Mesenchymal stem cell (in vitro differentiated cells and primary cell): ENCODE results near the gene HIVEP1.

Source experiments
- DNase-seq: peaks from one replicate; pipeline ENCODE4 v3.0.0-alpha.2; 2013
- H2AFZ ChIP-seq: one replicate; pipeline ENCODE4 v1.6.1; 2013; ENCODE audit warnings: low read depth, mild to moderate bottlenecking, control low read depth, inconsistent platforms, low read length, moderate library complexity
- H2AK5ac ChIP-seq: 2 replicates; pipeline ENCODE4 v1.6.1; 2013; ENCODE audit warnings: low read length, moderate library complexity, mild to moderate bottlenecking, inconsistent platforms; ENCODE audit not compliant: severe bottlenecking
- H2BK120ac ChIP-seq: one replicate; pipeline ENCODE4 v1.6.1; 2013; ENCODE audit warnings: low read depth, mild to moderate bottlenecking, inconsistent platforms, low read length, moderate library complexity
- H2BK12ac ChIP-seq, 2 experiments: one replicate each; pipeline ENCODE4 v1.6.1; 2013; ENCODE audit warnings: inconsistent platforms in 2 of 2, low read length in 2 of 2, mild to moderate bottlenecking in 2 of 2, moderate library complexity in 2 of 2, control low read depth in 1 of 2
- H2BK15ac ChIP-seq: one replicate; pipeline ENCODE4 v1.6.1; 2013; ENCODE audit warnings: mild to moderate bottlenecking, low read depth, inconsistent platforms; ENCODE audit not compliant: poor library complexity, severe bottlenecking
- H2BK5ac ChIP-seq: 2 replicates; pipeline ENCODE4 v1.6.1; 2013; ENCODE audit warnings: low read depth, mild to moderate bottlenecking, low read length, control low read depth, inconsistent platforms; ENCODE audit not compliant: poor library complexity, severe bottlenecking
- H3K14ac ChIP-seq, 2 experiments: one replicate each; pipeline ENCODE4 v1.6.1; 2013; ENCODE audit warnings: inconsistent platforms in 2 of 2, low read length in 2 of 2, control low read depth in 1 of 2, mild to moderate bottlenecking in 1 of 2, moderate library complexity in 1 of 2
- H3K18ac ChIP-seq, 2 experiments: one replicate each; pipeline ENCODE4 v1.6.1; 2013; ENCODE audit warnings: inconsistent platforms in 2 of 2, low read length in 2 of 2, control low read depth in 1 of 2, low read depth in 1 of 2, mild to moderate bottlenecking in 1 of 2
- H3K23ac ChIP-seq, 2 experiments: one replicate each; pipeline ENCODE4 v1.6.1; 2013; ENCODE audit warnings: inconsistent platforms in 2 of 2, low read length in 2 of 2, mild to moderate bottlenecking in 2 of 2, moderate library complexity in 2 of 2, control low read depth in 1 of 2
- H3K27ac ChIP-seq: 2 replicates; pipeline ENCODE4 v1.5.1; 2013; ENCODE audit warnings: mild to moderate bottlenecking, moderate library complexity, low read length, control low read depth, inconsistent platforms; ENCODE audit not compliant: poor library complexity, severe bottlenecking
- H3K27me3 ChIP-seq, 2 experiments: 2 replicates each; pipeline versions ENCODE4 v1.6.1 to v1.7.0; 2013; ENCODE audit warnings: low read length in 2 of 2, mild to moderate bottlenecking in 2 of 2, moderate library complexity in 2 of 2, control low read depth in 1 of 2, inconsistent platforms in 1 of 2; ENCODE audit not compliant: control insufficient read depth in 1 of 2, insufficient read depth in 1 of 2
- H3K36me3 ChIP-seq, 2 experiments: 2 replicates each; pipeline versions ENCODE4 v1.6.1 to v1.7.0; 2013; ENCODE audit warnings: low read length in 2 of 2, control low read depth in 1 of 2, inconsistent platforms in 1 of 2, low read depth in 1 of 2, mild to moderate bottlenecking in 1 of 2; ENCODE audit not compliant: insufficient read depth in 2 of 2, control insufficient read depth in 1 of 2
- H3K4ac ChIP-seq, 2 experiments: one replicate each; pipeline ENCODE4 v1.6.1; 2013; ENCODE audit warnings: inconsistent platforms in 2 of 2, low read length in 2 of 2, mild to moderate bottlenecking in 2 of 2, moderate library complexity in 2 of 2, control low read depth in 1 of 2, low read depth in 1 of 2
- H3K4me1 ChIP-seq: 2 replicates; pipeline ENCODE4 v1.6.1; 2013; ENCODE audit warnings: low read depth, low read length, control low read depth; ENCODE audit not compliant: control insufficient read depth, insufficient read depth
- H3K4me2 ChIP-seq: 2 replicates; pipeline ENCODE4 v1.6.1; 2013; ENCODE audit warnings: low read length, mild to moderate bottlenecking, inconsistent platforms; ENCODE audit not compliant: poor library complexity, severe bottlenecking
- H3K4me3 ChIP-seq, 2 experiments: 2 replicates each; pipeline versions ENCODE4 v1.5.1 to v1.7.0; 2013; ENCODE audit warnings: low read length in 2 of 2, mild to moderate bottlenecking in 2 of 2, control low read depth in 1 of 2, low read depth in 1 of 2; ENCODE audit not compliant: insufficient read depth in 1 of 2
- H3K79me1 ChIP-seq: replicated peaks from 2 replicates; pipeline ENCODE4 v1.6.1; 2013; ENCODE audit warnings: mild to moderate bottlenecking, control low read depth, low read length, inconsistent platforms; ENCODE audit not compliant: poor library complexity, severe bottlenecking
- H3K9ac ChIP-seq: 2 replicates; pipeline ENCODE4 v1.7.0; 2013; ENCODE audit warnings: mild to moderate bottlenecking, low read length, moderate library complexity
- H3K9me3 ChIP-seq: 2 replicates; pipeline ENCODE4 v1.7.0; 2013; ENCODE audit warnings: mild to moderate bottlenecking, low read length; ENCODE audit not compliant: control insufficient read depth
- H4K8ac ChIP-seq: one replicate; pipeline ENCODE4 v1.6.1; 2013; ENCODE audit warnings: inconsistent platforms, mild to moderate bottlenecking, low read length, moderate library complexity
- H4K91ac ChIP-seq: one replicate; pipeline ENCODE4 v1.6.1; 2013; ENCODE audit warnings: mild to moderate bottlenecking, low read length, inconsistent platforms
- WGBS: methylation state at CpG from one replicate; pipeline ENCODE4 v1.1.7; 2013; ENCODE audit warnings: mixed read lengths; 5-methylcytosine and 5-hydroxymethylcytosine counted together

HIVEP1 gene

GRCh38 chr6:12190252-12190651 lies 178.1 kb downstream of the HIVEP1 start:
- H3K4me3 ChIP-seq: no peak overlapping the region

GRCh38 chr6:12196326-12196936 lies 184.3 kb downstream of the HIVEP1 start:
- H4K8ac ChIP-seq: no peak overlapping the region
- no peaks in the 10 kb centered on the region for H3K4me1 ChIP-seq
- H2AFZ ChIP-seq: no peak overlapping the region
- no peak overlapping the region for H3K4ac ChIP-seq
- no peaks in the 10 kb centered on the region for H3K36me3 ChIP-seq
- H3K18ac ChIP-seq: no peak overlapping the region
- H2BK120ac ChIP-seq: no peak overlapping the region
- H2BK12ac ChIP-seq: no peak overlapping the region
- 71% methylated on average over 4 of the region's 6 CpGs for WGBS
- DNase-seq: peak; percentile 22
- no peak overlapping the region for H2AK5ac ChIP-seq
- H4K91ac ChIP-seq: no peak overlapping the region
- H2BK5ac ChIP-seq: no peak overlapping the region
- peak overlapping the region; percentile 57 for H3K27ac ChIP-seq
- no peak overlapping the region for H3K14ac ChIP-seq
- no peak overlapping the region for H3K23ac ChIP-seq
- H3K27me3 ChIP-seq: no peaks in the 10 kb centered on the region
- H3K4me3 ChIP-seq: no peak overlapping the region
- no peaks in the 10 kb centered on the region for H3K9me3 ChIP-seq
- no peak overlapping the region for H3K4me2 ChIP-seq
- no peaks in the 10 kb centered on the region for H3K79me1 ChIP-seq
- H3K9ac ChIP-seq: no peak overlapping the region
- H2BK15ac ChIP-seq: no peak overlapping the region

More at GRCh38 chr6:12190252-12190651, 178.1 kb downstream of the HIVEP1 start:
- no peaks in the 10 kb centered on the region for H3K9me3 ChIP-seq
- no peak overlapping the region for H3K18ac ChIP-seq
- H4K91ac ChIP-seq: no peak overlapping the region
- no peak overlapping the region for H3K4me2 ChIP-seq
- H3K79me1 ChIP-seq: no peaks in the 10 kb centered on the region
- H3K4me1 ChIP-seq: no peaks in the 10 kb centered on the region
- H3K27ac ChIP-seq: no peak overlapping the region
- no peak overlapping the region for H3K23ac ChIP-seq
- DNase-seq: no peak
- H3K27me3 ChIP-seq: no peaks in the 10 kb centered on the region
- no peak overlapping the region for H3K4ac ChIP-seq
- no peak overlapping the region for H2BK12ac ChIP-seq
- H2BK120ac ChIP-seq: no peak overlapping the region
- no peak overlapping the region for H2BK15ac ChIP-seq
- H3K36me3 ChIP-seq: no peaks in the 10 kb centered on the region
- WGBS: 83% methylated on average over 7 of the region's 7 CpGs
- no peak overlapping the region for H3K9ac ChIP-seq
- no peak overlapping the region for H2AK5ac ChIP-seq
- H2AFZ ChIP-seq: no peak overlapping the region
- H4K8ac ChIP-seq: no peak overlapping the region
- H3K14ac ChIP-seq: no peak overlapping the region
- no peak overlapping the region for H2BK5ac ChIP-seq

GRCh38 chr6:12198851-12199250 lies 186.7 kb downstream of the HIVEP1 start:
- no peaks in the 10 kb centered on the region for H3K79me1 ChIP-seq
- H2BK15ac ChIP-seq: no peak overlapping the region
- H3K4me1 ChIP-seq: peaks cover 1% of the 10 kb centered on the region
- peak overlapping the region; percentile 83 for H2AK5ac ChIP-seq
- H2BK12ac ChIP-seq: no peak overlapping the region
- H3K27me3 ChIP-seq: no peaks in the 10 kb centered on the region
- no peak for DNase-seq
- H3K18ac ChIP-seq: no peak overlapping the region
- H3K9me3 ChIP-seq: no peaks in the 10 kb centered on the region
- no peak overlapping the region for H4K8ac ChIP-seq
- H2BK5ac ChIP-seq: no peak overlapping the region
- H3K4ac ChIP-seq: no peak overlapping the region
- no peak overlapping the region for H3K4me2 ChIP-seq
- no peaks in the 10 kb centered on the region for H3K36me3 ChIP-seq
- H3K14ac ChIP-seq: no peak overlapping the region
- no peak overlapping the region for H4K91ac ChIP-seq
- H3K4me3 ChIP-seq: no peak overlapping the region
- H2BK120ac ChIP-seq: no peak overlapping the region
- H3K27ac ChIP-seq: no peak overlapping the region
- 92% methylated on average over 3 of the region's 3 CpGs for WGBS
- H3K9ac ChIP-seq: no peak overlapping the region
- no peak overlapping the region for H2AFZ ChIP-seq
- no peak overlapping the region for H3K23ac ChIP-seq

- Histone ChIP-seq H4K8ac (no peak overlapping the region), H3K36me3 (no peaks in the 10 kb centered on the region), H2AK5ac (peak overlapping the region; percentile 77), H2BK5ac (no peak overlapping the region), H3K14ac (no peak overlapping the region), H3K9me3 (no peaks in the 10 kb centered on the region), H2BK120ac (no peak overlapping the region), H3K4me1 (peaks cover 5% of the 10 kb centered on the region), H3K4me2 (no peak overlapping the region), H3K9ac (no peak overlapping the region), H2BK15ac (no peak overlapping the region), H3K79me1 (no peaks in the 10 kb centered on the region), H3K27ac (no peak overlapping the region), H4K91ac (no peak overlapping the region), H2BK12ac (no peak overlapping the region), H3K4ac (no peak overlapping the region), H3K27me3 (no peaks in the 10 kb centered on the region), H3K4me3 (no peak overlapping the region), H3K23ac (no peak overlapping the region), H2AFZ (no peak overlapping the region), H3K18ac (no peak overlapping the region)
- 95% methylated on average over 3 of the region's 3 CpGs for WGBS
- DNase-seq: no peak
These were observed 188.0 kb downstream of the HIVEP1 start for GRCh38 chr6:12200015-12200564.
